ENCODE results near the gene ETV4. TPM values are rescaled to one million over a fixed set of nuclear protein-coding genes. Genes with fewer than 3 reads are reported as not detected.

The ETV4 gene
- total RNA-seq, 6 donors from 2014 or later, result 2.8 to 5.2 (median 3.4) TPM

GRCh38 chr17:43568506-43569082, 22.5 kb upstream of the ETV4 start:
- WGBS, 2 donors, result 81 to 90% methylated on average over 5 of the region's 5 CpGs
- Histone ChIP-seq H3K27me3 (no peaks in the 10 kb centered on the region), H3K27ac (no peak overlapping the region), H3K4me3 (no peak overlapping the region), H3K36me3 (no peaks in the 10 kb centered on the region), H3K4me1 (peaks cover 0 to under 1% (median 0%) of the 10 kb centered on the region in 4 donors), H3K9me3 (no peaks in the 10 kb centered on the region)
- TF ChIP-seq, protein P1, sequence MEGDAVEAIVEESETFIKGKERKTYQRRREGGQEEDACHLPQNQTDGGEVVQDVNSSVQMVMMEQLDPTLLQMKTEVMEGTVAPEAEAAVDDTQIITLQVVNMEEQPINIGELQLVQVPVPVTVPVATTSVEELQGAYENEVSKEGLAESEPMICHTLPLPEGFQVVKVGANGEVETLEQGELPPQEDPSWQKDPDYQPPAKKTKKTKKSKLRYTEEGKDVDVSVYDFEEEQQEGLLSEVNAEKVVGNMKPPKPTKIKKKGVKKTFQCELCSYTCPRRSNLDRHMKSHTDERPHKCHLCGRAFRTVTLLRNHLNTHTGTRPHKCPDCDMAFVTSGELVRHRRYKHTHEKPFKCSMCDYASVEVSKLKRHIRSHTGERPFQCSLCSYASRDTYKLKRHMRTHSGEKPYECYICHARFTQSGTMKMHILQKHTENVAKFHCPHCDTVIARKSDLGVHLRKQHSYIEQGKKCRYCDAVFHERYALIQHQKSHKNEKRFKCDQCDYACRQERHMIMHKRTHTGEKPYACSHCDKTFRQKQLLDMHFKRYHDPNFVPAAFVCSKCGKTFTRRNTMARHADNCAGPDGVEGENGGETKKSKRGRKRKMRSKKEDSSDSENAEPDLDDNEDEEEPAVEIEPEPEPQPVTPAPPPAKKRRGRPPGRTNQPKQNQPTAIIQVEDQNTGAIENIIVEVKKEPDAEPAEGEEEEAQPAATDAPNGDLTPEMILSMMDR (IDR thresholded peaks at IDR 0.05), result no peak
- TF ChIP-seq EP300 (IDR thresholded peaks at IDR 0.05) (no peak), POLR2A (IDR thresholded peaks at IDR 0.05) (no peak), POLR2AphosphoS5 (IDR thresholded peaks at IDR 0.05) (no peak)
- no peak for DNase-seq
- ATAC-seq (ENCODE audit: low FRiP score in 2 of 2), result peak in 1 of 2 donors; percentile 58

GRCh38 chr17:43563600-43564594, 17.8 kb upstream of the ETV4 start:
- Histone ChIP-seq H3K27me3 (no peaks in the 10 kb centered on the region), H3K9me3 (no peaks in the 10 kb centered on the region), H3K4me3 (no peak overlapping the region), H3K4me1 (peaks cover 4 to 12% (median 5%) of the 10 kb centered on the region in 4 donors), H3K27ac (no peak overlapping the region), H3K36me3 (no peaks in the 10 kb centered on the region)
- TF ChIP-seq EP300 (IDR thresholded peaks at IDR 0.05) (no peak), POLR2AphosphoS5 (IDR thresholded peaks at IDR 0.05) (no peak), POLR2A (IDR thresholded peaks at IDR 0.05) (no peak)
- TF ChIP-seq, protein P1 (IDR thresholded peaks at IDR 0.05), result no peak
- DNase-seq, result no peak
- 51 to 58% methylated on average over 15 of the region's 15 CpGs for WGBS, 2 donors
- no peak for ATAC-seq (ENCODE audit: low FRiP score in 2 of 2)

DNA sequence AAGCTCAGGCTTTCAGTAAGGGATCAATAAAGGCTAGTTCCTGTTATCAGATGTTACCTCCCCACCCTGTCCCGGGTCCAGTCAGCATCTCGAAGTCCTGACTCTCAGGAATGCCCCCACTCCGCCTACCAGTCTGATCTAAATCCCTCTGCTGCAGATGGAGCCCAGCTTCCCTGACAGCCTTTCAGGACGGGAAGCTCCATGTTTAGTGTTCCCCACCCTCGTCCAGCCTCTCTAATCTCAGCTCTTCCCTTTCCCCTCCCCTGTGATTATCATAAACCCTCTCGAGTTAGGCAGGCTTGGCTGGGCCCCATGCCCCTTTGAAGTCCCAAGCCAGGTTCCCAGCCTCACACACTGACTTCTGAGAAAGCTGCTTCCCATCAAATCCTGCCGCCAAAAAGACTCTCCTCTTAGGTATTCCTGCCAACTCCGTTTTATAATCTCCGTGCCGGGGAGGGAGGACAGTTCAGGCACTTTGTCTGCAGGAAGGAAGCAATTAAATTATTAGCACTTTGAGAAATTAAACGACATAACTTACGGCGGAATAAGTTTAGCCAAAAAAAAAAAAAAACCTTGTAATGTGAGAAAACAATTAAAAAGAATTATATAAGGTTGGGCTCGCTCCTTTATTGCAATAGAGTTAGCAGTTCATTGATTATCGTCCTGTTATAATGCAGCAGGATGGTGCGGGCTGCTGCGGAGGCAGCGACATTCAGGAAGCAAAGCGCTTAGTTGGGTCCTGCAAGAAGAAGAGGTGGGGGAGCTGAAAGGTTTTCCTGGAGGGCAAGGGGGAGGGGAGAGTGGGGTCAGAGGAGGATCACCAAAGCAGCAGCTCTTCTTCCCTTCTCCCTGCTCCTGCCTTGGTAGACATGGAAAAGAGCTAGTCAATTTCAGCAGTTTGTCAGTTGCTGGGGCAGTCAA, 16.8 kb upstream of the ETV4 start:
- Histone ChIP-seq H3K4me1 (peaks cover 4 to 12% (median 5%) of the 10 kb centered on the region in 4 donors), H3K9me3 (no peaks in the 10 kb centered on the region), H3K27ac (no peak overlapping the region), H3K27me3 (no peaks in the 10 kb centered on the region), H3K36me3 (no peaks in the 10 kb centered on the region), H3K4me3 (no peak overlapping the region)
- TF ChIP-seq POLR2AphosphoS5 (IDR thresholded peaks at IDR 0.05) (no peak), POLR2A (IDR thresholded peaks at IDR 0.05) (no peak), EP300 (IDR thresholded peaks at IDR 0.05) (no peak)
- TF ChIP-seq, protein P1 (IDR thresholded peaks at IDR 0.05), result no peak
- ATAC-seq (ENCODE audit: low FRiP score in 2 of 2) (no peak), DNase-seq (no peak)
- WGBS, 2 donors, result 14 to 16% methylated on average over 19 of the region's 19 CpGs

- WGBS, 2 donors, result 95 to 98% methylated on average over 7 of the region's 7 CpGs
- H3K4me1 ChIP-seq, result peaks cover 4 to 12% (median 7%) of the 10 kb centered on the region in 4 donors
- H3K27me3 ChIP-seq, result no peaks in the 10 kb centered on the region
- TF ChIP-seq POLR2AphosphoS5 (IDR thresholded peaks at IDR 0.05), result no peak
- TF ChIP-seq POLR2A (IDR thresholded peaks at IDR 0.05), result no peak
- H3K9me3 ChIP-seq, result no peaks in the 10 kb centered on the region
- no peak overlapping the region for H3K27ac ChIP-seq
- DNase-seq (no peak), ATAC-seq (ENCODE audit: low FRiP score in 2 of 2) (no peak)
- no peaks in the 10 kb centered on the region for H3K36me3 ChIP-seq
- H3K4me3 ChIP-seq, result no peak overlapping the region
Measured at GRCh38 chr17:43560461-43561427, 14.6 kb upstream of the ETV4 start.

Measured in upper lobe of left lung (tissue), 6 donors.